Activated CD4-positive, alpha-beta memory T cell treated with anti-CD3 and anti-CD28 coated beads for 36 hours (primary cell): ENCODE data around the gene PRSS12. TPM values are rescaled to one million over a fixed set of nuclear protein-coding genes. Genes with fewer than 3 reads are reported as not detected.

ENCODE experiments used
- CTCF ChIA-PET: fragments of 350-600 bp; sonication (Branson Sonifier 250); formaldehyde crosslinking; loops from one replicate; lab custom pipeline; 2021; ENCODE audit warnings: antibody characterized with exemption, inconsistent platforms; lab: Charles Lee
- POLR2A ChIA-PET: fragments of 350-600 bp; sonication (Branson Sonifier 250); formaldehyde crosslinking; loops from one replicate; lab custom pipeline; 2021; ENCODE audit warnings: antibody characterized with exemption; lab: Charles Lee
- DNase-seq: peaks from one replicate; pipeline ENCODE4 v3.0.0-alpha.2; 2020
- H3K27ac Mint-ChIP-seq: one replicate; pipeline ENCODE4 v1.8.0; 2021; ENCODE audit warnings: mixed read lengths
- H3K27me3 Mint-ChIP-seq: one replicate; pipeline ENCODE4 v1.8.0; 2021; ENCODE audit warnings: mixed read lengths
- H3K36me3 Mint-ChIP-seq: one replicate; pipeline ENCODE4 v1.8.0; 2021; ENCODE audit warnings: mixed read lengths
- H3K4me1 Mint-ChIP-seq: one replicate; pipeline ENCODE4 v1.8.0; 2021; ENCODE audit warnings: low read depth, mixed read lengths
- H3K4me3 Mint-ChIP-seq: one replicate; pipeline ENCODE4 v1.8.0; 2021; ENCODE audit warnings: mild to moderate bottlenecking, mixed read lengths
- H3K9me3 Mint-ChIP-seq: one replicate; pipeline ENCODE4 v1.8.0; 2021; ENCODE audit warnings: mixed read lengths
- intact Hi-C: fragments of 100-400 bp; cut with micrococcal nuclease; formaldehyde crosslinking; loops from one replicate; pipeline ENCODE4 v1.15.1; 2023
- total RNA-seq, 2 experiments: library from RNA; stranded (reverse); gene quantifications; one replicate each; pipeline ENCODE4 v1.2.3, GENCODE V29; 2021

PRSS12 gene
- total RNA-seq, 2 experiments from 2014 or later: not detected

DNA sequence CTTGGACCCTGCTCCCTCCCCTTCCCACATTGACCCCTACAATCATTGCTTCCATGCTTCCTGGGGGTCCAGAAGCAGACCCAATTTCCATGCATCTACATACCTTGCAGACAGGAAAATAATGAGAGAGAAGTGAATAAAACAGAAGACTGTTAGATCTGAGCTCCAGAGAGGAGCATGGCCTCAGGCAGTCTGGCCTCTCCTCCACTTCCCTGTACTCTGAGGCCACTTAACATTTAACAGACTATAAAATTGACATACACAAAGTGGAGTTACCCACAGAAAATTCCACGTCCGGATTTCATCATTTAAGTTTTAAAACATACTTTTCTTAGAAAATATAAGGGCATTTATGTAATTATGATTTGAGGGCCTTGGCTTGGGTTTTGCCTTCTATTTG lies 2.1 kb upstream of the PRSS12 start:
- no peak for DNase-seq
- POLR2A ChIA-PET: no interaction called here
- intact Hi-C loops: no loop called here
- H3K36me3 Mint-ChIP-seq: no peaks in the 10 kb centered on the region
- CTCF ChIA-PET: interaction anchor here (1.9 kb wide), 1 partner anchor 14 kb away, joined by 6 read pairs; no protein-coding TSS in a partner anchor
- H3K27me3 Mint-ChIP-seq: peaks cover 56% of the 10 kb centered on the region
- no peak overlapping the region for H3K4me3 Mint-ChIP-seq
- H3K9me3 Mint-ChIP-seq: no peaks in the 10 kb centered on the region
- peaks cover 11% of the 10 kb centered on the region for H3K4me1 Mint-ChIP-seq
- H3K27ac Mint-ChIP-seq: no peak overlapping the region

DNA sequence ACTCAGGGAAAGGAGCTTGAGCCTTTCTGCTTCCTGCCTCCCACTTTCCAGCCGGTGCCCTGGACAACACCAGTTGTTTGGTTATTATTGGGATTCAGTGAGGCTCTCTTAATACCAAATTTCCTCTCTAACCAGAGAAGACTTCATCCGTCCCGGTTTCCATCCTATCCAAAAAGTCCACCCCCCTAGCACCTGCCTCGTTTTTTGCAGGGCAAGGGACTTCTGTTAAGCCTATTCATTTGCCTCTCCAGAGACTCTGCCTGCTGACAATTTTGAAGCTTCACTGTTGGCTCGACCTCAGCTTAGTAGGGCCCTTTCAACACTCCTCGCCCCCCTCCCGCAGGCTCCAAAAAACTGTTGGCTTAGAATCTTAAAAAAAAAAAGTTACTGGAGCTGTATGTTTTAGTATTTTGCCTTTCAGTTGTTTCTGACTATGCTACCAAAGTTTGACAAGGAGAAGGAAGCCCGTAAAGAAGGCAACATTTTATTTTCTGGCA lies 779 bp upstream of the PRSS12 start:
- POLR2A ChIA-PET: no interaction called here
- no peak for DNase-seq
- Mint-ChIP-seq H3K4me3 (peak overlapping the region; percentile 63), H3K9me3 (no peaks in the 10 kb centered on the region), H3K27ac (no peak overlapping the region), H3K27me3 (peaks cover 60% of the 10 kb centered on the region), H3K36me3 (no peaks in the 10 kb centered on the region), H3K4me1 (peaks cover 11% of the 10 kb centered on the region)
- CTCF ChIA-PET: interaction anchor here (0.6 to 3.9 kb wide), 19 partner anchors 10 to 80 kb away, joined by 3 to 31 read pairs (median 4); no protein-coding TSS in a partner anchor
- intact Hi-C loops: loop anchor here (1.0 kb wide), 1 partner anchor 72 kb away; no protein-coding TSS in a partner anchor

DNA sequence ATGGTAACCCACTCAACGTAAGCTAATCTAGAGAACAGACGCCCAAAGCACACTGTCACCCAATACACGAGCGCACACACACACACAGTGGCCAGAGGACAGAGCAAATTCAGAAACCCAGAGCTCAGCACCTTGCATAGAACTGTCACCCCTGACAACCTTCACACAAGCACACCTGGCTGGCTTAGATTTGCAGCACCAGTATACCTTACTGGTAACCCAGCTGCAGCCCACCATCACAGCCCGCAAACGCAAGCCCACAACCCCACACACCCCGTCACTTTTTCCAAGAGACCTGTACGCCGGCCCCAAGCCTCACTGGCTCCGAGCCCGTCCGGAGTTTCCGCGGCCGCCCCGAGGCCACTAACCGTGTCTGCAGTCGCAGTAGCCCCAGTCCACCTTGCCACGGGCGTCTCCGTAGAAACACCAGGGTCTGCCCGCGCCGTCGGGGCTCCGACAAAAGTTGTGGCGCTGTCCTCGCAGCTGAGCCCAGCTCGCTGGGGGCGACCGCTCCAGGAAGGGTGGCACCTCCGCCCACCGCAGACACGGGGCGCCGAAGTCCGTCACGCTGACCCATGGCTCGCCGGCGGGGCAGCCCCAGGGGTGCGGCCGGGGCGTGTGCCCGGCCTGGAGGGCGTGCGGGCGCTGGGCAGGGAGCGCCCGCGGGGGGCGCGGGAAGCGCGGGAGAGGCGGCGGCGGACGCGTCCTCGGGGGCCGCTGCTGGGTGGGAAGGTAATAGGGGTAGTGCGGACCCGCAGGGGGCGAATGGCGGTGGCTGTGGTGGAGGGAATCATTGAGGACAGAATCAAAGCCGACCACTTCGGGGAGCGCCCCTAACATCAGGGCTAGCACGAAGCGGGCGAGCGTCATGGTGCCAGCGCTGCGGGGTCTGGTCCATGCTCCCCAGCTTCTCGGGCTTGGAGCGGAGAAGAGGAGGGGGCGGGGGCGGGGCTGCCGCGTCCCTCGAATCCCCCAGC lies 664 bp downstream of the PRSS12 start:
- Mint-ChIP-seq H3K36me3 (no peaks in the 10 kb centered on the region), H3K27me3 (peaks cover 56% of the 10 kb centered on the region), H3K9me3 (no peaks in the 10 kb centered on the region), H3K4me3 (peak overlapping the region; percentile 58), H3K27ac (no peak overlapping the region), H3K4me1 (peaks cover 11% of the 10 kb centered on the region)
- intact Hi-C loops: no loop called here
- ChIA-PET POLR2A (interaction anchor here (1.0 kb wide), 1 partner anchor 11 kb away, joined by 3 read pairs; no protein-coding TSS in a partner anchor), CTCF (interaction anchor here (0.6 to 3.9 kb wide), 15 partner anchors 8 to 74 kb away, joined by 3 to 31 read pairs (median 4); no protein-coding TSS in a partner anchor)
- DNase-seq: peak; percentile 19

DNA sequence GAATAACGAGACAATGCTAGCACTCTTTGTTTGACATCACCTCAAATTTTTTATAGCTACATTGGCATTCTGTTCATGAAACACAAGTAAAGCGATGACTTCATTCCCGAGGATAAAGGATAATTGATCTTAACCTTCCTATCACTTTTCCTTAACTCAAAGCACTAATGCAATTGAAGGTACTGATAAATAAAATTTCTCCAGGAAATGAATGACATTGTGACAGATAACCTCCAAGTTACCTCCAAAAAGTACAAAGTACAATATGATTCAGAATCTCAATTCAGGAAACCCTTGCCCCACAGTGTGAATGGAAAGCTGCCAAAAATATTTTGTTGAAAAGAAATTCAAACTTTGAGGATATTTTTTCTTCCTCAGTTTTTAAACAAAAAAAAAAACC lies 1.8 kb downstream of the PRSS12 start:
- CTCF ChIA-PET: interaction anchor here (0.6 to 3.9 kb wide), 2 partner anchors 13 to 572 kb away, joined by 3 to 31 read pairs; no protein-coding TSS in a partner anchor
- intact Hi-C loops: no loop called here
- no peak for DNase-seq
- no peaks in the 10 kb centered on the region for H3K9me3 Mint-ChIP-seq
- H3K4me1 Mint-ChIP-seq: peaks cover 11% of the 10 kb centered on the region
- H3K36me3 Mint-ChIP-seq: no peaks in the 10 kb centered on the region
- POLR2A ChIA-PET: no interaction called here
- no peak overlapping the region for H3K4me3 Mint-ChIP-seq
- H3K27me3 Mint-ChIP-seq: peaks cover 58% of the 10 kb centered on the region
- no peak overlapping the region for H3K27ac Mint-ChIP-seq

DNA sequence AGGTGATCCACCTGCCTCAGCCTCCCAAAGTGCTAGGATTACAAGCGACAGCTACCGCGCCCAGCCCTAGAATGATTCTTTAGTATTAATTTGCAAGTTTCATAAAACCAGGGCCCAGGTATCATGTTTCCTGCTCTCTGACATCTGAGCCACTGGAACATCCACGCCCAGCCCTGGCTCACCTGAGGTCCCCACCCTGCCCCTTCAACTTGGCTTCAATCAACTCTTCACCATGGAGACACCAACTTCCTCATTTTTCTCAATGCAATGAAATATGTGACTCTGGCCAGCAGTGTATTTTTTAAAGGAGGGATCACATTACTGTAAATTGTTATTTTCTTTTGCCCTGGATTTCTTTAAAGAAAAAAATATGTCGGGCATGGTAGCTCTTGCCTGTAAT lies 3.9 kb downstream of the PRSS12 start:
- ChIA-PET CTCF (no interaction called here), POLR2A (no interaction called here)
- Mint-ChIP-seq H3K27ac (no peak overlapping the region), H3K4me3 (no peak overlapping the region), H3K9me3 (no peaks in the 10 kb centered on the region), H3K27me3 (peaks cover 44% of the 10 kb centered on the region), H3K4me1 (peaks cover 11% of the 10 kb centered on the region), H3K36me3 (no peaks in the 10 kb centered on the region)
- no peak for DNase-seq
- intact Hi-C loops: no loop called here

DNA sequence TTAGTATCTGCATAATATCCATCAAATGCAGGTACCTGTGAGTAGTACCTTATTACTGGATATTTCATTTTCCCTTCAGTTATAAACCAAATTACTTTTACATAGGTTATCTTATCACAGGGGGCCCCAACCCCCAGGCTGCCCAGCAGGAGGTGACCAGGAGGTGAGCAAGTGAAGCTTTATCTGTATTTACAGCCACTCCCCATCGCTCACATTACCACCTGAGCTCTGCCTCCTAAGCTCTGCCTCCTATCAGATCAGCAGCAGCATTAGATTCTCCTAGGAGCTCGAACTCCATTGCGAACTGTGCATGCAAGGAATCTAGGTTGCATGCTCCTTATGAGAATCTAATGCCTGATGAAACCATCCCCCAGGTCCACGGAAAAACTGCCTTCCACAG lies 6.3 kb downstream of the PRSS12 start:
- POLR2A ChIA-PET: interaction anchor here (0.6 kb wide), 1 partner anchor 1572 kb away, joined by 3 read pairs; no protein-coding TSS in a partner anchor
- H3K9me3 Mint-ChIP-seq: no peaks in the 10 kb centered on the region
- no peaks in the 10 kb centered on the region for H3K4me1 Mint-ChIP-seq
- intact Hi-C loops: no loop called here
- no peak for DNase-seq
- peaks cover 32% of the 10 kb centered on the region for H3K27me3 Mint-ChIP-seq
- CTCF ChIA-PET: no interaction called here
- no peak overlapping the region for H3K4me3 Mint-ChIP-seq
- no peak overlapping the region for H3K27ac Mint-ChIP-seq
- no peaks in the 10 kb centered on the region for H3K36me3 Mint-ChIP-seq

DNA sequence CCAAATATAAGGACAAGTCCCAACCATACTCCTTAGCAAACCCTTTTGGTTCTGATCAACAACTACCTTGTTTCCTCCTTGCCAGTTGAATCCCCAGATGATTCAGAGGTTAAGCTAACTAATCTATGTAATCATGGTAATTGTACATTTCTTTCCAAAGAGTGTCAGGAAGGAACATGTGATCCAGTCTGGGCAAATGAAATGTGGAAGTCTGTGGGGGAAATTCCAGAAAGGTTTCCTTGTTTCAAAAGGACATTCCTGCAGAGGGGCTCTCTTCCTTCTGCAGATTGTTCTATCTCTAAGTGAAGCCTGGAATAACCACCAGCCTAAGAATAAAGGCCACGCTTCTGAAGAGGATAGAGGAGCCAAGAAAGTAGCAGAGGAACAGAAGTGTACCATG lies 7.0 kb downstream of the PRSS12 start:
- no peak overlapping the region for H3K27ac Mint-ChIP-seq
- POLR2A ChIA-PET: no interaction called here

DNA sequence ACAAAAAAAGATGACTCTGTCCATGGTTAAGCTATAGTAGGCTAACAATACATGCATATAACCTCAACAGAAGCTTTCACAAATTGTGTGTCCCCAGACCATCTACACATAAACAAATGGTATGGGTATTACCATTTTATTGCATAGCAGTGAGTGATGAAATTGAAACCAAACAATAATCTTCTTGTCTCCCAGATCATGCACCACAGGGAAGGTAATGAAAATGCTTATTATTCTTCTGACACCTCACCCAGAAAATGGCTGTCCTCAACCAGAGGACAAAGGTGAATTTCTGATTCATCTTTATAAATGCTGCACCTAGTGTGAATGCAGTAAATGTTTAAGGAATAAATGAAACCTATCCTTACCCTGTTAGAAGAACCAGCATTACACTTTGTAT lies 8.0 kb downstream of the PRSS12 start:
- ChIA-PET POLR2A (no interaction called here), CTCF (no interaction called here)
- H3K9me3 Mint-ChIP-seq: no peaks in the 10 kb centered on the region
- H3K27me3 Mint-ChIP-seq: peaks cover 24% of the 10 kb centered on the region
- no peaks in the 10 kb centered on the region for H3K4me1 Mint-ChIP-seq
- H3K4me3 Mint-ChIP-seq: no peak overlapping the region
- intact Hi-C loops: no loop called here
- no peak for DNase-seq
- no peak overlapping the region for H3K27ac Mint-ChIP-seq
- H3K36me3 Mint-ChIP-seq: no peaks in the 10 kb centered on the region

More for the DNA sequence above, 7.0 kb downstream of the PRSS12 start:
- Mint-ChIP-seq H3K27me3 (peaks cover 28% of the 10 kb centered on the region), H3K4me1 (no peaks in the 10 kb centered on the region), H3K36me3 (no peaks in the 10 kb centered on the region), H3K4me3 (no peak overlapping the region), H3K9me3 (no peaks in the 10 kb centered on the region)
- CTCF ChIA-PET: no interaction called here
- intact Hi-C loops: no loop called here
- DNase-seq: no peak

DNA sequence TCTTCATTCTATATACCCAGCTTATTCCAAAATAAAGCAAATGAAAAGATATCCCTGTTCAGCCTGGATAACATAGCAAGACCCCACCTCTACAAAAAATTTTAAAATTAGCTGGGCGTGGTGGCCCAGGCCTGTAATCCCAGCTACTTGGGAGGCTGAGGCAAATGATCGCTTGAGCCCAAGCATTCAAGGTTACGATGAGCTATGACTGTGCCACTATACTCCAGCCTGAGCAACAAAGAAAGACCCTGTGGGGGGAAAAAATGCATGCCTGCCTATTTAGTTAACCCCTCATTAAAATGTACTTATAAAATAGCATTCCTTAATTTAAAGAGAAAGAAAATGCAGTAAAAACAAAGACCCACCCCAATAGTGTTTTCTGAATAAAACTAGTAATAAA lies 9.3 kb downstream of the PRSS12 start:
- DNase-seq: no peak
- H3K4me1 Mint-ChIP-seq: no peaks in the 10 kb centered on the region
- H3K27ac Mint-ChIP-seq: no peak overlapping the region
- ChIA-PET CTCF (interaction anchor here (1.1 kb wide), 1 partner anchor 9 kb away, joined by 4 read pairs; the partner anchor contains the start of gene PRSS12), POLR2A (no interaction called here)
- no peaks in the 10 kb centered on the region for H3K9me3 Mint-ChIP-seq
- intact Hi-C loops: no loop called here
- H3K36me3 Mint-ChIP-seq: no peaks in the 10 kb centered on the region
- H3K4me3 Mint-ChIP-seq: no peak overlapping the region
- peaks cover 16% of the 10 kb centered on the region for H3K27me3 Mint-ChIP-seq

DNA sequence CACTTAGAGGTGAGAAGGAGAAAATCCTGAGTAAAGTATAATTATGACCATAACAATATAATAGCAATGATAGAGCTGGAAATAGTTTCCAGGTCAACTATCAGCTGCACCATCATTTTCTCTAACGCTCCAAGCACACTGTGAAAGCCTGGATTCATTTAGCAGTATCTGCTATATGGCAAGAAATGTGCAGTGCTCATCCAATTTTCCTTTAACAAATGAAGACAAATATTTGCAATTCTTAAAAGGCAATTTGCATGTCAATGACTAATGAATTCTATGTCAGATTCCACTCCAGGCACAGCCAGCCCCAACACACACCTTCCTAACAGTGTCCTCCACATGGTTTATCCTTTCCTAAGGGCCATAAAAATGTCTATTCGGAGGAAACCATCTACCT lies 12.7 kb downstream of the PRSS12 start:
- intact Hi-C loops: no loop called here
- Mint-ChIP-seq H3K4me3 (no peak overlapping the region), H3K9me3 (no peaks in the 10 kb centered on the region), H3K27ac (no peak overlapping the region), H3K36me3 (no peaks in the 10 kb centered on the region), H3K27me3 (peaks cover 11% of the 10 kb centered on the region), H3K4me1 (no peaks in the 10 kb centered on the region)
- no peak for DNase-seq
- POLR2A ChIA-PET: no interaction called here
- CTCF ChIA-PET: interaction anchor here (7.4 kb wide), 1 partner anchor 13 kb away, joined by 31 read pairs; the partner anchor contains the start of gene PRSS12

DNA sequence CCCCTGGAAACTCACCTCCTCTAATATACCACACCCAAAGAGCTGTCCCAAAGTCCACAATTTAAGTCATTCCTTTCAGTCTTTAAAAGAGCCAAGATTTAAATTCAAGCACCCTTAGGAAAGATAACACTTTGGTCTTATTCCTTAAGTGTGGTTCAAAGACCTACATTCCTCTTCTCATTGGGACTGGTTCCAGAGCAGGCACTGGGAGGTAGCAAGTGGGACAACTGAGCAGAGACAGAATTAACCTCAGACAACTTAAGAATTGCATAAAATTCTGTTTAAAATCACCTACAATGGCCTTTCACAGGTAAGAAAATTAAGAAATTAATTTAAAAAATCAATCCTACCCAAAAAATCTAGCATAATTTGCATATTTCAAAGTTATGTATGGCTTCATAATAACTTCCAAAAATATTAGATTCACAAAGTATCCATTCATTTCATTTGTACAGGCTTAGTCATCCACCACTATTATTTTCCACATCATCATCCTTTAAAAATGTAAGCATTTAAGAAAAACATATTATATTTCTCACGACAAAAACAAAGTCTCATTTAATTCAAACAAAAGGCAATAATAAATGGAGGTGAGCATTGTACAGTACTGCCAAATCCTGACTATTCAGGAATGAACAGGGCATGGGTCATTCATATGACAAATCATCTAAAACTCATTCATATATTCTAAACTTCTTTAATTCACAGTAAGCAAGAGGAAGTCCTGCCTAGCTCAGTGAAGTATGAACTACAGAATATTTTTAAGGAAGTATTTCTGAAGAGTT lies 13.6 kb downstream of the PRSS12 start:
- Mint-ChIP-seq H3K4me1 (no peaks in the 10 kb centered on the region), H3K27me3 (peaks cover 11% of the 10 kb centered on the region), H3K9me3 (no peaks in the 10 kb centered on the region), H3K27ac (no peak overlapping the region), H3K4me3 (no peak overlapping the region), H3K36me3 (no peaks in the 10 kb centered on the region)
- DNase-seq: no peak
- POLR2A ChIA-PET: no interaction called here
- CTCF ChIA-PET: interaction anchor here (7.4 kb wide), 1 partner anchor 14 kb away, joined by 31 read pairs; the partner anchor contains the start of gene PRSS12
- intact Hi-C loops: no loop called here
